HG03039 (cell line): ENCODE measurements around the gene C16orf90.
"Not testable (repeated sequence)": the region's sequence is repeated elsewhere in the genome, so short reads cannot be mapped to it uniquely, and the experiment has no call there.

Experiments
- ATAC-seq: cut with Tn5 transposase; IDR thresholded peaks from one replicate; pipeline ENCODE4 v1.9.1; 2021; ENCODE audit warnings: mild to moderate bottlenecking, moderate library complexity; ENCODE audit not compliant: unreplicated experiment

Gene C16orf90

GRCh38 chr16:3485097-3485745 lies 10.1 kb downstream of the C16orf90 start:
- no peak for ATAC-seq

- no peak for ATAC-seq
Observed at GRCh38 chr16:3484318-3485096, 10.8 kb downstream of the C16orf90 start.

GRCh38 chr16:3482659-3483241 lies 12.5 kb downstream of the C16orf90 start:
- ATAC-seq = no peak

- ATAC-seq = no peak
Observed at GRCh38 chr16:3481696-3482658, 13.3 kb downstream of the C16orf90 start.

GRCh38 chr16:3480901-3481695 lies 14.2 kb downstream of the C16orf90 start:
- no peak for ATAC-seq

- ATAC-seq = no peak
Observed at GRCh38 chr16:3479654-3480216, 15.6 kb downstream of the C16orf90 start.

- no peak for ATAC-seq
Observed at GRCh38 chr16:3478242-3478925, 16.9 kb downstream of the C16orf90 start.

GRCh38 chr16:3476409-3476808 lies 18.9 kb downstream of the C16orf90 start:
- no peak for ATAC-seq

GRCh38 chr16:3475604-3476375 lies 19.5 kb downstream of the C16orf90 start:
- no peak for ATAC-seq

- ATAC-seq = not testable (repeated sequence)
Observed at GRCh38 chr16:3474870-3475269, 20.4 kb downstream of the C16orf90 start.

- ATAC-seq = no peak
Observed at GRCh38 chr16:3474136-3474779, 21.0 kb downstream of the C16orf90 start.

- ATAC-seq = not testable (repeated sequence)
Observed at GRCh38 chr16:3473596-3473943, 21.7 kb downstream of the C16orf90 start.

- no peak for ATAC-seq
Observed at GRCh38 chr16:3472878-3473595, 22.3 kb downstream of the C16orf90 start.

- ATAC-seq = no peak
Observed at GRCh38 chr16:3471518-3472176, 23.6 kb downstream of the C16orf90 start.

GRCh38 chr16:3470723-3471122 lies 24.6 kb downstream of the C16orf90 start:
- no peak for ATAC-seq

- no peak for ATAC-seq
Observed at GRCh38 chr16:3469736-3470135, 25.6 kb downstream of the C16orf90 start.

- no peak for ATAC-seq
Observed at GRCh38 chr16:3468501-3468900, 26.8 kb downstream of the C16orf90 start.
